ENCODE measurements around the gene CYGB. TPM values are rescaled to one million over a fixed set of nuclear protein-coding genes. Genes with fewer than 3 reads are reported as not detected.

The CYGB gene
- total and polyA plus RNA-seq, 2 of the 13 experiments (the other 11 are each of a cell fraction or from before 2014, with no cell fraction given): 18.9 to 27.1 TPM

DNA sequence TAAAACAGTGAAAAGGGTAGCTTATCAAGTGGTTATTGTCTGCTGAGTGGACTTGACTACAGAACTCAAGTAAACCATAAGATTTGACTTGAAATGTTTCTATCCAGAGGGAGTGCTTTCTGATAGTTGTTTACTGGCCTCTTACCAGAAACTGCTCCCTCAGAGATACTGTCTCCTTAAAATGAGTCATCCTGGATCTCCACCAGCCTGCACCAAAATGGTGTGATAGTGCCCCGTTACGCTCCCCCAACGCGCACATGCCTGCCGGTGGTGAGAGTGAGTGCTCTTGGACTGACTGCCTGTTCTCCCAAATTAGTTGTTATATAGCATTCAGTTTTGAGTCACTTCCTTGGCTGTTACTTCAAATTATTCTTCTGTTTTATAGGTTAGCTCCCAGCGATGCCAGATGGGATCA lies 25.2 kb upstream of the CYGB start:
- H3K9ac ChIP-seq (ENCODE audit: insufficient read depth, low read depth, low read length): no peak overlapping the region
- POLR2A ChIA-PET: interaction anchor here (0.6 to 0.9 kb wide), 2 partner anchors 23 to 687 kb away, joined by 3 read pairs; partner anchors contain the start of gene ST6GALNAC2
- no peak for FAIRE-seq

DNA sequence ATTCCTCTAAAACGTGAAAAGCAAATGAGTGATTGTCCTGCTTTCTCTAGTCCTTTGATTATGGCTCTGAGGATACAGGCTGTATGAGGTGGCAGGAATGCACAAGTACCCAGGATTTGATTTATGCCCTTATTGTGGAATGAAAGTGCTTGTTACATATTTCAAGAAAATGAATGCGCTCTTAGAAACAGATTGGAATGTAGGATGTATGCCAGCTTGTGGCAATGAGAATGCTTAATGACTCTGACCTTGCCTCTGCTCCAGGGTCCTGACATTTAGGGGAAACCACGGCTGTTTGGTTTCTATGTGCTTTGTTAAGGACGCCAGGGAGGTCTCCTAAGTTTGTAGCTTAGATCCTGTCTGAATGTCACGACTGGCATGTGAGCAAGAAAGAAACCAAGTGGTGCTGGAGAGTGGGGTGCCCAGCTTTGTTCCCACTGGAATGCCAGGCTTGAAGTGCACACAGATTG lies 24.3 kb upstream of the CYGB start:
- WGBS (ENCODE audit: low lambda C conversion rate): 79% methylated on average over 5 of the region's 5 CpGs
- H3K79me2 ChIP-seq (ENCODE audit: insufficient read depth, low read length): peaks cover 51% of the 10 kb centered on the region
- H3K36me3 ChIP-seq (replicated peaks in 1 of 2; ENCODE audit: control insufficient read depth in 1 of 2, insufficient read depth in 2 of 2, low read length in 2 of 2): peaks cover 10 to 50% of the 10 kb centered on the region in 2 experiments

More for the DNA sequence above, 25.2 kb upstream of the CYGB start:
- H2AFZ ChIP-seq (ENCODE audit: low read length): no peak overlapping the region
- no TSS peak for BruUV-seq (replicated peaks)
- H3K4me3 ChIP-seq (replicated peaks in 1 of 3; ENCODE audit: insufficient read depth in 1 of 3, low read depth in 2 of 3, low read length in 3 of 3): no peak overlapping the region
- no peak overlapping the region for H3K4me2 ChIP-seq (ENCODE audit: low read depth, low read length)
- peaks cover 10 to 50% of the 10 kb centered on the region in 2 experiments for H3K36me3 ChIP-seq (replicated peaks in 1 of 2; ENCODE audit: control insufficient read depth in 1 of 2, insufficient read depth in 2 of 2, low read length in 2 of 2)
- 96% methylated on average over 6 of the region's 6 CpGs for WGBS (ENCODE audit: low lambda C conversion rate)
- no peaks in the 10 kb centered on the region; a peak in 1 of 5 replicates for H3K27me3 ChIP-seq (ENCODE audit: control insufficient read depth in 1 of 2, insufficient read depth in 2 of 2, low read length in 2 of 2)
- H3K4me1 ChIP-seq (ENCODE audit: insufficient read depth, low read length): peaks cover 62% of the 10 kb centered on the region
- no peaks in the 10 kb centered on the region for H3K9me3 ChIP-seq (ENCODE audit: low read length)
- ATAC-seq: no peak
- H4K20me1 ChIP-seq (ENCODE audit: insufficient read depth, low read length): peaks cover 71% of the 10 kb centered on the region
- TF ChIP-seq NFIB (CRISPR knock-in tag; IDR thresholded peaks at IDR 0.05; ENCODE audit: borderline replicate concordance): no peak
- 0 out of 2 replicates have a peak, but pooled peaks have one; percentile 43 for TF ChIP-seq RBFOX2 (IDR thresholded peaks at IDR 0.05; ENCODE audit: low read depth, low read length)
- TF ChIP-seq ZNF775 (CRISPR knock-in tag; IDR thresholded peaks at IDR 0.05; ENCODE audit: borderline replicate concordance): no peak
- TF ChIP-seq, protein P1, sequence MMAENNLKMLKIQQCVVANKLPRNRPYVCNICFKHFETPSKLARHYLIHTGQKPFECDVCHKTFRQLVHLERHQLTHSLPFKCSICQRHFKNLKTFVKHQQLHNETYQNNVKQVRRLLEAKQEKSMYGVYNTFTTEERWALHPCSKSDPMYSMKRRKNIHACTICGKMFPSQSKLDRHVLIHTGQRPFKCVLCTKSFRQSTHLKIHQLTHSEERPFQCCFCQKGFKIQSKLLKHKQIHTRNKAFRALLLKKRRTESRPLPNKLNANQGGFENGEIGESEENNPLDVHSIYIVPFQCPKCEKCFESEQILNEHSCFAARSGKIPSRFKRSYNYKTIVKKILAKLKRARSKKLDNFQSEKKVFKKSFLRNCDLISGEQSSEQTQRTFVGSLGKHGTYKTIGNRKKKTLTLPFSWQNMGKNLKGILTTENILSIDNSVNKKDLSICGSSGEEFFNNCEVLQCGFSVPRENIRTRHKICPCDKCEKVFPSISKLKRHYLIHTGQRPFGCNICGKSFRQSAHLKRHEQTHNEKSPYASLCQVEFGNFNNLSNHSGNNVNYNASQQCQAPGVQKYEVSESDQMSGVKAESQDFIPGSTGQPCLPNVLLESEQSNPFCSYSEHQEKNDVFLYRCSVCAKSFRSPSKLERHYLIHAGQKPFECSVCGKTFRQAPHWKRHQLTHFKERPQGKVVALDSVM (CRISPR knock-in tag; IDR thresholded peaks at IDR 0.05): no peak
- 0 out of 2 replicates have a peak, but pooled peaks have one; percentile 41 for TF ChIP-seq POLR2G (IDR thresholded peaks at IDR 0.05; ENCODE audit: low read depth, low read length)
- no peak overlapping the region for H3K27ac ChIP-seq (ENCODE audit: extremely low read length, insufficient read depth, low read length)
- peaks cover 49% of the 10 kb centered on the region for H3K79me2 ChIP-seq (ENCODE audit: insufficient read depth, low read length)
- DNase-seq (ENCODE audit: low spot score): no peak
- CTCF ChIA-PET (ENCODE audit: low intra/inter-chr PET ratio, low total read pairs): no interaction called here
- intact Hi-C loops (cut with micrococcal nuclease; ENCODE audit: unreplicated experiment): no loop called here
- in situ Hi-C loops (cut with HindIII; ENCODE audit: extremely low pct_ligation_motif_present, low pct_unique_long_range_greater_than_20kb): loop anchor here (10.0 kb wide), 1 partner anchor 62 kb away; no protein-coding TSS in a partner anchor

More for the DNA sequence above, 24.3 kb upstream of the CYGB start:
- intact Hi-C loops (cut with micrococcal nuclease; ENCODE audit: unreplicated experiment) (no loop called here), in situ Hi-C loops (cut with HindIII; ENCODE audit: extremely low pct_ligation_motif_present, low pct_unique_long_range_greater_than_20kb) (loop anchor here (10.0 kb wide), 1 partner anchor 63 kb away; no protein-coding TSS in a partner anchor)
- no peak for ATAC-seq
- H3K4me1 ChIP-seq (ENCODE audit: insufficient read depth, low read length): peaks cover 54% of the 10 kb centered on the region
- peak; percentile 43 for TF ChIP-seq RBM22 (optimal IDR thresholded peaks at IDR 0.05; ENCODE audit: low read length)
- TF ChIP-seq RARG (CRISPR knock-in tag; IDR thresholded peaks at IDR 0.05; ENCODE audit: low read depth): no peak
- peaks cover 64% of the 10 kb centered on the region for H4K20me1 ChIP-seq (ENCODE audit: insufficient read depth, low read length)
- H3K4me3 ChIP-seq (replicated peaks in 1 of 3; ENCODE audit: insufficient read depth in 1 of 3, low read depth in 2 of 3, low read length in 3 of 3): no peak overlapping the region
- H3K9me3 ChIP-seq (ENCODE audit: low read length): no peaks in the 10 kb centered on the region
- no peak for FAIRE-seq
- BruUV-seq (replicated peaks): no TSS peak
- no peak overlapping the region for H3K9ac ChIP-seq (ENCODE audit: insufficient read depth, low read depth, low read length)
- no peak for DNase-seq (ENCODE audit: low spot score)
- no peaks in the 10 kb centered on the region; a peak in 1 of 5 replicates for H3K27me3 ChIP-seq (ENCODE audit: control insufficient read depth in 1 of 2, insufficient read depth in 2 of 2, low read length in 2 of 2)
- no peak overlapping the region for H3K27ac ChIP-seq (ENCODE audit: extremely low read length, insufficient read depth, low read length)
- ChIA-PET POLR2A (interaction anchor here (0.9 to 2.9 kb wide), 2 partner anchors 10 to 24 kb away, joined by 3 to 10 read pairs; partner anchors contain the start of gene ST6GALNAC2), CTCF (ENCODE audit: low intra/inter-chr PET ratio, low total read pairs) (no interaction called here)
- peak overlapping the region; percentile 82 for H3K4me2 ChIP-seq (ENCODE audit: low read depth, low read length)
- no peak overlapping the region for H2AFZ ChIP-seq (ENCODE audit: low read length)
